GM12878 (cell line): Measurements from ENCODE around the gene SVEP1. TPM values are rescaled to one million over a fixed set of nuclear protein-coding genes. Genes with fewer than 3 reads are reported as not detected.

Experiments used
- ATAC-seq: fragments of 200-7000 bp; cut with Tn5 transposase; 3 replicates; pipeline ENCODE4 v1.9.1; 2020; ENCODE audit warnings: mild to moderate bottlenecking, moderate library complexity
- BruUV-seq: library from RNA; stranded (reverse); fragments of 400-500 nt; replicated peaks from 2 replicates; lab custom pipeline; 2021; lab: Mats Ljungman, UMichigan
- CTCF ChIA-PET: fragments of 300-600 bp; sonication (Branson Sonifier 250); formaldehyde crosslinking; extraction: SDS; loops from one replicate; lab custom pipeline; 2021; ENCODE audit warnings: inconsistent platforms; lab: Yijun Ruan, JAX
- POLR2A ChIA-PET: fragments of 350-600 bp; formaldehyde crosslinking; extraction: SDS; loops from one replicate; lab custom pipeline; 2021; ENCODE audit warnings: inconsistent platforms; lab: Charles Lee
- RAD21 ChIA-PET: fragments of 300-600 bp; sonication (Branson Sonifier 250); formaldehyde crosslinking; loops from one replicate; lab custom pipeline; 2023; ENCODE audit warnings: antibody characterized with exemption; ENCODE audit not compliant: unreplicated experiment; lab: Charles Lee
- SMC1A ChIA-PET: fragments of 300-600 bp; sonication (Branson Sonifier 250); formaldehyde crosslinking; loops from one replicate; lab custom pipeline; 2023; ENCODE audit not compliant: unreplicated experiment, uncharacterized antibody; lab: Charles Lee
- DNase-seq: peaks from one replicate; pipeline ENCODE4 v3.0.0-alpha.2; 2011; ENCODE audit warnings: low read depth, low spot score
- FAIRE-seq: peaks from 3 replicates; lab custom pipeline; 2011; peaks lifted over from hg19 to GRCh38; lab: Jason Lieb, UNC
- H2AFZ ChIP-seq: 2 replicates; pipeline ENCODE4 v1.6.0; 2011; ENCODE audit warnings: low read depth, low read length, control low read depth; ENCODE audit not compliant: control insufficient read depth
- H3K27ac ChIP-seq: 2 replicates; pipeline ENCODE4 v1.5.1; 2011; ENCODE audit warnings: control low read depth; ENCODE audit not compliant: control insufficient read depth, insufficient read depth
- H3K27me3 ChIP-seq, 2 experiments: replicated peaks in 1 of 2; 2 replicates each; pipeline versions ENCODE4 v1.6.0 to v1.6.1; 2011; ENCODE audit warnings: low read length in 1 of 2; ENCODE audit not compliant: control insufficient read depth in 2 of 2, insufficient read depth in 2 of 2
- H3K36me3 ChIP-seq, 2 experiments: 2 replicates each; pipeline ENCODE4 v1.5.1; 2011; ENCODE audit warnings: low read length in 1 of 2; ENCODE audit not compliant: control insufficient read depth in 2 of 2, insufficient read depth in 2 of 2
- H3K4me1 ChIP-seq: 2 replicates; pipeline ENCODE4 v1.6.1; 2011; ENCODE audit warnings: mild to moderate bottlenecking, low read length, moderate library complexity, mixed read lengths; ENCODE audit not compliant: control insufficient read depth, insufficient read depth
- H3K4me2 ChIP-seq: 2 replicates; pipeline ENCODE4 v1.6.0; 2011; ENCODE audit warnings: control low read depth; ENCODE audit not compliant: control insufficient read depth, insufficient read depth
- H3K4me3 ChIP-seq: fragments of 200-600 bp; sonication (generic); 2 replicates; pipeline ENCODE4 v1.5.1; 2016
- H3K79me2 ChIP-seq: 2 replicates; pipeline ENCODE4 v1.6.0; 2011; ENCODE audit warnings: low read length; ENCODE audit not compliant: control insufficient read depth, insufficient read depth
- H3K9ac ChIP-seq: 2 replicates; pipeline ENCODE4 v1.8.0; 2011; ENCODE audit warnings: low read length, control low read depth, mixed read lengths; ENCODE audit not compliant: control insufficient read depth, insufficient read depth
- H3K9me3 ChIP-seq: replicated peaks from 3 replicates; pipeline ENCODE4 v1.5.1; 2011; ENCODE audit warnings: mild to moderate bottlenecking, low read length; ENCODE audit not compliant: control insufficient read depth, insufficient read depth
- H4K20me1 ChIP-seq: 2 replicates; pipeline ENCODE4 v1.6.0; 2011; ENCODE audit not compliant: control insufficient read depth, insufficient read depth
- BRCA1 ChIP-seq: IDR thresholded peaks from 2 replicates; pipeline ENCODE4 v1.6.1; 2011; ENCODE audit warnings: low read depth, low read length, improper control_type of control experiment
- E2F4 ChIP-seq: IDR thresholded peaks from 2 replicates; pipeline ENCODE4 v1.6.1; 2012; ENCODE audit warnings: low read depth, low read length, improper control_type of control experiment
- E2F8 ChIP-seq: fragments of 450-650 bp; IDR thresholded peaks from 2 replicates; pipeline ENCODE4 v1.6.1; 2018; ENCODE audit warnings: mild to moderate bottlenecking, low read depth, moderate library complexity; ENCODE audit not compliant: partially characterized antibody
- HCFC1 ChIP-seq: fragments of 150-350 bp; IDR thresholded peaks from 2 replicates; pipeline ENCODE4 v1.6.1; 2014; ENCODE audit warnings: low read length
- KDM1A ChIP-seq: fragments of 200-600 bp; sonication (generic); IDR thresholded peaks from 2 replicates; pipeline ENCODE4 v1.6.1; 2016; ENCODE audit warnings: borderline replicate concordance
- KLF5 ChIP-seq: fragments of 450-650 bp; IDR thresholded peaks from 2 replicates; pipeline ENCODE4 v1.6.1; 2014; ENCODE audit warnings: mild to moderate bottlenecking; ENCODE audit not compliant: partially characterized antibody
- MTA3 ChIP-seq: IDR thresholded peaks from 2 replicates; pipeline ENCODE4 v1.6.1; 2012; ENCODE audit warnings: low read length, inconsistent platforms, borderline replicate concordance
- RELA ChIP-seq: fragments of 450-650 bp; IDR thresholded peaks from 2 replicates; pipeline ENCODE4 v1.8.0; 2014; ENCODE audit warnings: borderline replicate concordance; ENCODE audit not compliant: partially characterized antibody
- SIN3A ChIP-seq: IDR thresholded peaks from 2 replicates; pipeline ENCODE4 v1.6.1; 2012; ENCODE audit warnings: low read depth, low read length, improper control_type of control experiment
- SMARCA5 ChIP-seq: fragments of 450-650 bp; IDR thresholded peaks from 2 replicates; pipeline ENCODE4 v1.6.1; 2017; ENCODE audit warnings: mild to moderate bottlenecking
- SRF ChIP-seq, 2 experiments: IDR thresholded peaks; 2 replicates each; pipeline ENCODE4 v1.6.1; 2011; ENCODE audit warnings: low read depth in 2 of 2, low read length in 2 of 2, mild to moderate bottlenecking in 1 of 2, moderate library complexity in 1 of 2
- STAT1 ChIP-seq: fragments of 450-650 bp; conservative IDR thresholded peaks from 2 replicates; pipeline ENCODE4 v1.6.1; 2014; ENCODE audit warnings: antibody characterized with exemption, mild to moderate bottlenecking
- WGBS: methylation state at CpG from one replicate; pipeline ENCODE4 v1.1.6; 2016; ENCODE audit warnings: low lambda C conversion rate; ENCODE audit not compliant: insufficient replicate concordance, insufficient coverage; ENCODE audit errors: missing lambda C conversion rate; 5-methylcytosine and 5-hydroxymethylcytosine counted together
- in situ Hi-C: fragments of 300-500 bp; cut with MboI; formaldehyde crosslinking; loops from 9 replicates; pipeline ENCODE4 v1.14.3; 2018; ENCODE audit warnings: mixed read lengths
- intact Hi-C: fragments of 100-400 bp; cut with micrococcal nuclease; formaldehyde crosslinking; loops from one replicate; pipeline ENCODE4 v1.14.2; 2022; ENCODE audit not compliant: unreplicated experiment
- polyA plus RNA-seq, 11 experiments: library from polyadenylated mRNA; depleted of rRNA in 4 of 11; unstranded in 6 of 11; stranded (reverse) in 5 of 11; fragments of >200 nt; fragmentation: Nextera tagmentation in 4 of 11; fragmentation: Illumina TruSeq in 1 of 11; extraction: Ambion mirVana in 4 of 11; extraction: Trizol in 1 of 11; gene quantifications; 1 replicate in 1 of 11; 2 replicates in 10 of 11; pipeline versions ENCODE4 v1.2.1 to v1.2.3, GENCODE V29; 2011 to 2016; ENCODE audit warnings: inconsistent platforms in 2 of 11, missing spikeins in 2 of 11, low read depth in 1 of 11
- total RNA-seq, 4 experiments: library from RNA; depleted of rRNA in 3 of 4; stranded (reverse); fragments of >200 nt in 3 of 4; fragmentation: Illumina TruSeq in 1 of 4; extraction: Trizol in 1 of 4; gene quantifications; 2 replicates each; pipeline versions ENCODE4 v1.2.1 to v1.2.3, GENCODE V29; 2013 to 2021
- TF ChIP-seq, protein P1 (sequence below): fragments of 450-650 bp; IDR thresholded peaks from 2 replicates; pipeline ENCODE4 v1.6.1; 2017; ENCODE audit warnings: mild to moderate bottlenecking
- TF ChIP-seq, protein P2 (sequence below): fragments of 450-650 bp; IDR thresholded peaks from 2 replicates; pipeline ENCODE4 v1.6.1; 2016; ENCODE audit warnings: mild to moderate bottlenecking, moderate library complexity, borderline replicate concordance

Gene SVEP1
- total and polyA plus RNA-seq, 10 of the 15 experiments (the other 5 are each of a cell fraction or from before 2014, with no cell fraction given) = under 0.01 to 0.05 (median 0.01) TPM; not detected in 5

DNA sequence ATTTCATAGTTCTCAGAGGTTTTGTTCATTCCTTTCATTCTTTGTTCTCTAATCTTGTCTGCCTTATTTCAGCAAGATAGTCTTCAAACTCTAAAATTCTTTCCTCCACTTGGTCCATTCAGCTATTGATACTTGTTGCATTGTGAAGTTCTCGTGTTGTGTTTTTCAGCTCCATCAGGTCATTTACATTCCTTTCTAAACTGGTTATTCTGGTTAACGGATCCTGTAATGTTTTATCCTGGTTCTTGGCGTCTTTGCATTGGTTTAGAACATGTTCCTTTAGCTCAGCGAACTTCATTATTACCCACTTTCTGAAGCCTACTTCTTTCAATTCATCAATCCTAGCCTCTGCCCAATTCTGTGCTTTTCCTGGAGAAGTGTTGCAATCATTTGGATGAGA is 196.8 kb downstream of the SVEP1 start:
- DNase-seq (no peak), ATAC-seq (no peak), FAIRE-seq (no peak)
- Histone ChIP-seq H3K36me3 (no peaks in the 10 kb centered on the region), H3K27ac (no peak overlapping the region), H2AFZ (no peak overlapping the region), H3K27me3 (no peaks in the 10 kb centered on the region), H4K20me1 (no peaks in the 10 kb centered on the region), H3K9ac (no peak overlapping the region), H3K4me2 (no peak overlapping the region), H3K4me3 (no peak overlapping the region), H3K79me2 (no peaks in the 10 kb centered on the region), H3K9me3 (no peaks in the 10 kb centered on the region), H3K4me1 (no peaks in the 10 kb centered on the region)
- SMC1A ChIA-PET = no interaction called here
- POLR2A ChIA-PET = no interaction called here
- intact Hi-C loops = no loop called here
- RAD21 ChIA-PET = no interaction called here
- in situ Hi-C loops = no loop called here
- 26% methylated on average over 4 of the region's 4 CpGs for WGBS
- BruUV-seq = no TSS peak
- CTCF ChIA-PET = no interaction called here
- TF ChIP-seq KDM1A (no peak), SMARCA5 (no peak), E2F4 (no peak), HCFC1 (no peak), SIN3A (no peak), BRCA1 (no peak), MTA3 (no peak), KLF5 (no peak), RELA (no peak), SRF (IDR thresholded peaks at IDR 0.05; ENCODE audit: low read depth in 2 of 2, low read length in 2 of 2) (no peak), STAT1 (no peak), E2F8 (no peak)
- TF ChIP-seq, protein P1, sequence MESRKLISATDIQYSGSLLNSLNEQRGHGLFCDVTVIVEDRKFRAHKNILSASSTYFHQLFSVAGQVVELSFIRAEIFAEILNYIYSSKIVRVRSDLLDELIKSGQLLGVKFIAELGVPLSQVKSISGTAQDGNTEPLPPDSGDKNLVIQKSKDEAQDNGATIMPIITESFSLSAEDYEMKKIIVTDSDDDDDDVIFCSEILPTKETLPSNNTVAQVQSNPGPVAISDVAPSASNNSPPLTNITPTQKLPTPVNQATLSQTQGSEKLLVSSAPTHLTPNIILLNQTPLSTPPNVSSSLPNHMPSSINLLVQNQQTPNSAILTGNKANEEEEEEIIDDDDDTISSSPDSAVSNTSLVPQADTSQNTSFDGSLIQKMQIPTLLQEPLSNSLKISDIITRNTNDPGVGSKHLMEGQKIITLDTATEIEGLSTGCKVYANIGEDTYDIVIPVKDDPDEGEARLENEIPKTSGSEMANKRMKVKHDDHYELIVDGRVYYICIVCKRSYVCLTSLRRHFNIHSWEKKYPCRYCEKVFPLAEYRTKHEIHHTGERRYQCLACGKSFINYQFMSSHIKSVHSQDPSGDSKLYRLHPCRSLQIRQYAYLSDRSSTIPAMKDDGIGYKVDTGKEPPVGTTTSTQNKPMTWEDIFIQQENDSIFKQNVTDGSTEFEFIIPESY = no peak
- TF ChIP-seq, protein P2, sequence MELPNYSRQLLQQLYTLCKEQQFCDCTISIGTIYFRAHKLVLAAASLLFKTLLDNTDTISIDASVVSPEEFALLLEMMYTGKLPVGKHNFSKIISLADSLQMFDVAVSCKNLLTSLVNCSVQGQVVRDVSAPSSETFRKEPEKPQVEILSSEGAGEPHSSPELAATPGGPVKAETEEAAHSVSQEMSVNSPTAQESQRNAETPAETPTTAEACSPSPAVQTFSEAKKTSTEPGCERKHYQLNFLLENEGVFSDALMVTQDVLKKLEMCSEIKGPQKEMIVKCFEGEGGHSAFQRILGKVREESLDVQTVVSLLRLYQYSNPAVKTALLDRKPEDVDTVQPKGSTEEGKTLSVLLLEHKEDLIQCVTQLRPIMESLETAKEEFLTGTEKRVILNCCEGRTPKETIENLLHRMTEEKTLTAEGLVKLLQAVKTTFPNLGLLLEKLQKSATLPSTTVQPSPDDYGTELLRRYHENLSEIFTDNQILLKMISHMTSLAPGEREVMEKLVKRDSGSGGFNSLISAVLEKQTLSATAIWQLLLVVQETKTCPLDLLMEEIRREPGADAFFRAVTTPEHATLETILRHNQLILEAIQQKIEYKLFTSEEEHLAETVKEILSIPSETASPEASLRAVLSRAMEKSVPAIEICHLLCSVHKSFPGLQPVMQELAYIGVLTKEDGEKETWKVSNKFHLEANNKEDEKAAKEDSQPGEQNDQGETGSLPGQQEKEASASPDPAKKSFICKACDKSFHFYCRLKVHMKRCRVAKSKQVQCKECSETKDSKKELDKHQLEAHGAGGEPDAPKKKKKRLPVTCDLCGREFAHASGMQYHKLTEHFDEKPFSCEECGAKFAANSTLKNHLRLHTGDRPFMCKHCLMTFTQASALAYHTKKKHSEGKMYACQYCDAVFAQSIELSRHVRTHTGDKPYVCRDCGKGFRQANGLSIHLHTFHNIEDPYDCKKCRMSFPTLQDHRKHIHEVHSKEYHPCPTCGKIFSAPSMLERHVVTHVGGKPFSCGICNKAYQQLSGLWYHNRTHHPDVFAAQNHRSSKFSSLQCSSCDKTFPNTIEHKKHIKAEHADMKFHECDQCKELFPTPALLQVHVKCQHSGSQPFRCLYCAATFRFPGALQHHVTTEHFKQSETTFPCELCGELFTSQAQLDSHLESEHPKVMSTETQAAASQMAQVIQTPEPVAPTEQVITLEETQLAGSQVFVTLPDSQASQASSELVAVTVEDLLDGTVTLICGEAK = no peak
